Measurements from ENCODE around the gene NAIF1. TPM values are rescaled to one million over a fixed set of nuclear protein-coding genes. Genes with fewer than 3 reads are reported as not detected.
"Not testable (repeated sequence)": the region's sequence is repeated elsewhere in the genome, so short reads cannot be mapped to it uniquely, and the experiment has no call there.

NAIF1 gene
- total RNA-seq, 1 donor from 2014 or later, result 4.7 TPM

- no peak for DNase-seq
Observed at GRCh38 chr9:128057724-128058409, 9.3 kb downstream of the NAIF1 start.

- no peak for DNase-seq
Observed at GRCh38 chr9:128056887-128057723, 10.0 kb downstream of the NAIF1 start.

- DNase-seq, result no peak
Observed at GRCh38 chr9:128056086-128056485, 11.0 kb downstream of the NAIF1 start.

GRCh38 chr9:128055344-128056040 is 11.6 kb downstream of the NAIF1 start:
- DNase-seq, result no peak

- DNase-seq, result no peak
Observed at GRCh38 chr9:128054087-128054486, 13.0 kb downstream of the NAIF1 start.

- DNase-seq, result no peak
Observed at GRCh38 chr9:128053560-128053959, 13.6 kb downstream of the NAIF1 start.

DNA sequence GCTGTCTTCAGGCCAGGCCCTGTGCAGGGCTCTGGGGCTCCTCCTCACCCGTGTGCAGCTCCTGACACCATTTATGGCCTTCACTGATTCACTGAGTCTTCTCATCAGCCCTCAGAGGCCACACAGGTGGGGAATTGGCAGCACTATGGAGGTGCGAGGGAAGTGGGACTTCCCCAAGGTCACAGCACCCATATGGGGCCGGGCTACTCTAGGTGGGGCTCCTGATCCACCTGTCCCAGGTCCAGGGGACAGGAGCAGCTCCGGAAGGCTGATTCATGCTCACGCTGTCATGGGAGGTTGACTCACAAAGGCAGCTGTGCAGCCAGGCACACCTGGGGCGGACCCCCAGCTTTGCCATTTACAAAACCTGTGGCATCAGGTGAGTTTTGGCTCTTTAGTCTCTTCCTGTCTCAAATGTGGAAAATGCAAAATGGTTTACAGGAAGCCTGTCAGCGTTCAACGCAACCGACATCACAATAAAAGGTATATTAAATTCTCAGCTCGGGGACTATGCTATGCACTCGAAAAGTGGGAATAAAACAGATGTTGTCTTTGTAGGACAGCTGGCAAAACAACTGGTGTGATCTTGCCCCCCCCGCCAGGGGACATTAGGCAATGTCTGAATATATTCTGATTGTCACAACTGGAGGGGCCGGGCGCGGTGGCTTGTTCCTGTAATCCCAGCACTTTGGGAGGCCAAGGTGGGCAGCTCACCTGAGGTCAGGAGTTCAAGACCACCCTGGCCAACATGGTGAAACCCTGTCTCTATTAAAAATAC is 15.0 kb downstream of the NAIF1 start:
- DNase-seq, result no peak

- DNase-seq, result peak; percentile 19
Observed at GRCh38 chr9:128049843-128050242, 17.3 kb downstream of the NAIF1 start.

GRCh38 chr9:128048663-128049062 is 18.5 kb downstream of the NAIF1 start:
- no peak for DNase-seq

GRCh38 chr9:128047231-128047630 is 19.9 kb downstream of the NAIF1 start:
- DNase-seq, result no peak

- peak; percentile 87 for DNase-seq
Observed at GRCh38 chr9:128045831-128046230, 21.3 kb downstream of the NAIF1 start.

DNA sequence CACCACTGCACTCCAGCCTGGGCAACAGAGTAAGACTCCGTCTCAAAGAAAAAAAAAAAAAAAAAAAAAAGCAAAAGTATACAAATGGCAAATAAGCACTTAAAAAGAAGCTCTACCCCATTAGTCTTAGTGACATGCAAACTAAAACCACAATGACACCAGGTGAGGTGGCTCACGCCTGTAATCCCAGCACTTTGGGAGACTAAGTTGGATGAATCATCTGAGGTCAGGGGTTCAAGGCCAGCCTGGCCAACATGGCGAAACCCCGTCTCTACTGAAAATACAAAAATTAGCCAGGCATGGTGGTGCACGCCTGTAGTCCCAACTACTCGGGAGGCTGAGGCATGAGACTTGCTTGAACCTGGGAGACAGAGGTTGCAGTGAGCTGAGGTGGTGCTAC is 21.7 kb downstream of the NAIF1 start:
- DNase-seq, result not testable (repeated sequence)

DNA sequence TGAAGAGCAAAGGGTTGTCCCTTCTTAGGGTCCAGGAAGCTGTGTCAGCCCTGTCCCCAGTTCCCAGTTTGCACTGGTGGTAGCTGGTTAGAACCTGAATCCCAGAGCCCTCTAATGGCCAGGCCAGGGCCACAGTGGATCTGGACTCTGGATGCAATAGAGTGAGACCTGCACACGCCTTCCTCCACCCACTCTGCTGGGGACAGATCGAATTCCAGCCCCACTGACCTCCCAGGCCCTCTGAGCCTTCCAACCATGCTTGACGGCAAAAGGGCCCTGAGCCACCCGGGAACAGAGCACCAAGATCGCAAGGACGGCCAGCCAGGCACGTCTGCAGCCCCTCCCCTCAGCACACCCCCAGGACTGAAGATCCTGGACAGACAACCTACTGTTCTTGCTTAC is 23.7 kb downstream of the NAIF1 start:
- no peak for DNase-seq

DNA sequence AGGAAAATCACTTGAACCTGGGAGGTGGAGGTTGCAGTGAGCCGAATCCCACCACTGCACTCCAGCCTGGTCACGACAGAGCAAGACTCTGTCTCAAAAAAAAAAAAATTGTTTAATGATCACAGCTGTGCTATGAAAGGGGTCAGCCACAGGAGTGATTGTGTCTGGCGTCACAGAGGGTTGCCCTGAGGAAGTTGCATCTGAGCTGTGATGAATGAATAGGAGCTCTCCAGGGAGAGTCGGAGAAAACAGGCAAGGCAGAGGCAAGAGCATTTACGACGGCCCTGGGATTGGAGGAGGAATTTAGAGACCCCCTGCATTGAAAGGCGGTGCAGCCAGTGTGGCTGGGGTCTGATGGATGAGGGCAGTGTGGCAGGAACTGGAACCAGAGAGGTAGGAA is 25.1 kb downstream of the NAIF1 start:
- DNase-seq, result no peak

- DNase-seq, result not testable (repeated sequence)
Observed at GRCh38 chr9:128040783-128041182, 26.3 kb downstream of the NAIF1 start.

DNA sequence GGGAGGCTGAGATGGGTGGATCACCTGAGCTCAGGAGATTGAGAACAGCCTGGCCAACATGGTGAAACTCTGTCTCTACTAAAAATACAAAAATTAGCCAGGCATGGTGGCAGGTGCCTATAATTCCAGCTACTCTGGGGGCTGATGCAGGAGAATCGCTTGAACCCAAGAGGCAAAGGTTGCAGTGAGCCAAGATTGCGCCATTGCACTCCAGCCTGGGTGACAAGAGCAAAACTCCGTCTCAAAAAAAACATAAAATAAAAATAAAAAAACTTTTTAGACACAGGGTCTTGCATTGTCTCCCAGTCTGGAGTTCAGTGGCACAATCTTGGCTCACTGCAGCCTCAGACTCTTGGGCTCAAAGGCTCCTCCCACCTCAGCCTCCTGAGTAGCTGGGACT is 30.6 kb downstream of the NAIF1 start:
- not testable (repeated sequence) for DNase-seq

DNA sequence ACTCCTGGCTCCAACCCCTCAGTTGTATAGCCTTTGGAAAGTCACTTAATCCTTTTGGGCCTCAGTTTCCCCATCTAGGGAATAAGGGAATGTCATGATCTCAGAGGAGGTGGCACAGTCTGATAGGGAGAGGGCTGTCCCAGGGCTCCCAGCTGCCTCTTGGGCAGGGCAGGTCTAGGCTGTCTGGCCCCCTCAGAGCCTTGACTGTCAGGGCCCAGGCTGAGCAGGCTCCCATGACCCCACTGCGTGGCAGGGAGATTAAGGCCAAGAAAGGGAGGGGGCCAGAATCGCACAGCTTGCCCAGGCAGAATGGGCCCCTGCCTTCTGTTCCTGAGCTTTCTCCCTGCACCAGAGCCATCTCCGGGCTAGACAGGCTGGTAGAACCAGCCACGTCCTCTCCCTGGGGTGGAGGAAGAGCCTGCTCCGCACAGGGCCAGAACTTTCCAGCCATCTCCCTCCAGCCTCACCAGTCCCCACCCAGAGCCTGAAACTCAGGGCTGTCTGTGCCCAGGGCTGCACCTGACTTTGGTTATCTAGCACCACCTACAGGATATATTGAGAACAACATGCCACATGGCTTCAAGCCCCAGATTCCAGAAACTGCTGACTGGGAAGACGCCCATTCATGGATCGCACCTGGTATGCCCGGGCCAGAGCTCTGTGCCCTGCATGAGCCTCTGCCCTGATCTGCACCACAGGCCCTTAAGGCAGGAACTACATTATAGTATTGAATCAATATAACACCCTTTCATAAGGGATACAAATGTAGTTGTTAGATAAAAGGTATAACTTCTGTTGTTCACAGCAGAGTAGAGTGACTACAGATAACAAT is 32.1 kb downstream of the NAIF1 start:
- DNase-seq, result peak; percentile 18

DNA sequence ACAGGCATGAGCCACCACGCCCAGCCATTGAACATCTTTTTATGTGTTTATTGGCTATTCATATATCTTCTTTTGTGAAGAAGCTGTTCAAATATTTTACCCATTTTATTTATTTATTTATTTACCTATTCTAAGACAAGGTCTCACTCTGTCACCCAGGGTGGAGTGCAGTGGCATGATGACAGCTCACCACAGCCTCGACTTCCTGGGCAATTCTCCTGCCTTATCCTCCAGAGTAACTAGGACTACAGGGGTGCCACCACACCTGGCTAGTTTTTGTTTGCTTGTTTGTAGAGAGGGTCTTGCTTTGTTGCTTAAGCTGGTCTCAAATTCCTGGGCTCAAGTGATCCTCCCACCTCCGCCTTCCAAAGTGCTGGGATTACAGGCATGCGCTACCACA is 33.5 kb downstream of the NAIF1 start:
- DNase-seq, result no peak

GRCh38 chr9:128027705-128028104 is 39.4 kb downstream of the NAIF1 start:
- DNase-seq, result no peak

DNA sequence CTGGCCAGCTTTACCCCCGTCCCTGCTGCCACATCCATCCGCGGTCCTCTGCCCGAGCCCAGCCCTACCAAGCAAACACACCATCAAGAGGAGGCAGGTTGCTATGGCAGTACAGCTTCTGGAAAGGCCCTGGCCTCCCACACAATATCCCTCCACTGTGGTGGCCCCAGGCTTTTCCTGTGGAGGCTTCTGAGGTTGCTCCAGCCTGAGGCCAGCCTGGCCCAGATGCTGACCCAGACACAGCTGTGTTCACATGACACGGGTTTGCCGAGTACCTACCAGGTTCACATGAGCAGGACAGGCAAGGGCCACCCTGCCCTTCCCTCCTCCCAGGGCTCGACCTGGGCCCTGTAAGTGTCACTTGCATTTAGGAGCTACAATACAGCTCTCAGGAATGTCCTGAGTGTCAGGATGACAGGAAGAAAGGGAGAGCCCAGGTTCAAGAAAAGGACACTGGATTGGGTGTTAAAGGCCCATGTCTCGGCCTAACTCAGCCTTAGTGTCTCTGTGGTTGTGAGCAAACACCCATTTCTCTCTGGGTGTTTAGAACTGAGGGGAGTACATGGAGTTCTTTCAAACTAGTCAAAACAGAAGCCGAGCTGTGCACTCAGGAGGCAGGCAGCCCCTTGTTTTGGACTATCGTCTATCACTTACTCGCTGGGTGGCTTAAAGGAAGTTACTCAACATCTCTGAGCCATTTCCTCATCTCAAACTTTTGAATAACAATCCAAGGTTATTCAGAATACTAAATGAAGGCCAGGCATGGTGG is 40.2 kb downstream of the NAIF1 start:
- DNase-seq, result no peak

Data from skin of body (tissue), 2 donors.